Gastrocnemius medialis (tissue), 4 donors: ENCODE results near the gene ROBO2.

Source experiments
- CTCF ChIP-seq, 5 experiments: fragments of 450-650 bp in 3 of 5; fragments of 200-600 bp in 2 of 5; sonication (generic) in 2 of 5; IDR thresholded peaks in 4 of 5; conservative IDR thresholded peaks in 1 of 5; 1 replicate in 4 of 5; 2 replicates in 1 of 5; pipeline ENCODE4 v1.5.1; 2016 to 2019; ENCODE audit warnings: antibody characterized with exemption in 5 of 5, mild to moderate bottlenecking in 3 of 5, moderate library complexity in 3 of 5
- POLR2A ChIP-seq, 2 donors: fragments of 450-650 bp; IDR thresholded peaks; one replicate each; pipeline ENCODE4 v1.6.1; 2017; ENCODE audit warnings: antibody characterized with exemption in 2 of 2, mild to moderate bottlenecking in 2 of 2, moderate library complexity in 2 of 2

- TF ChIP-seq CTCF (IDR thresholded peaks at IDR 0.05 in 4 of 5, conservative IDR thresholded peaks at IDR 0.05 in 1 of 5), result no peak
- TF ChIP-seq POLR2A (IDR thresholded peaks at IDR 0.05), result no peak
Observed at GRCh38 chr3:77038930-77039605, 831 bp upstream of the ROBO2 start.
